Heart left ventricle (tissue), 13 donors: ENCODE results near the gene CKAP5.

Experiments
- POLR2A ChIP-seq, 2 donors: fragments of 450-650 bp; IDR thresholded peaks; one replicate each; pipeline ENCODE4 v1.6.1; 2017; ENCODE audit warnings: antibody characterized with exemption in 2 of 2, mild to moderate bottlenecking in 2 of 2, moderate library complexity in 2 of 2
- TF ChIP-seq, protein P1 (sequence below), 12 donors: fragments of 200-600 bp; sonication (generic) in 4 of 12; IDR thresholded peaks; one replicate each; pipeline versions ENCODE4 v1.5.0 to v1.8.0; 2018 to 2022; ENCODE audit warnings: antibody characterized with exemption in 12 of 12, mild to moderate bottlenecking in 5 of 12
- donor health status: ischemic (EF 13 %, LVEDD 7.1; RV severe dilation, severe dysfunction).
- donor health status: DM: no; HTN: yes; CAD: no.
- donor health status: DM: no; HTN: no; CAD: no.
- donor health status: ischemic (EF 25% LVEDD 6.9; RV normal size, moderate dysfunction).
- donor health status: ischemic (EF 25% LVEDD 5.7; RV mildly dilated, moderate dysfunction).
- donor health status: ischemic (EF 35%, LVEDD 5.7; RV mildly dilated, moderate dysfunction).
- donor health status: nonischemic (EF 11% LVEDD 7.7; RV severe dilation, severe dysfunction).
- donor health status: DM: yes; HTN: yes; CAD: no.
- donor health status: PGD.
- donor health status: ischemic (EF 29% LVEDD 5.4; RV normal size, mild dysfunction).
- donor health status: nonischemic (EF 23%, LVEDD 6.1; RV moderate dilation, normal function).

DNA sequence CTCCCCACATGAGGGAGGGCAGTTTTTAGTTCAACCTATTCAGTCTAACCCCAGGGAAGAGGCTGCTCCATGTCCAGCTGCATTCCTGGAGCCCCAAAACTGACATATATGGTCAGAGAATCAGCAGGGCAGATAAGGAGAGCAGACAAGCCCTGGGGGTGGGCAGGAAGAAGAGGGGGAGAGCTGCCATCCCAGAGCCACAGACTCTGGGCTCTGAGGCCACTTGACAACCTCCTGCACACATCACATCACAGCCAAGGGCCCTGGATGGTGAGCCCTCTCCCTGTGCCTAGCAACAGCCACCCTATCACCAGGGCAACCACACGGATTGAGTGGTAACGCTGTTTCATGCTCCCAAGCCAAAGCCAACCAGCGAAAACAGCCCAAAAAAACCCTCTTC lies 148.8 kb downstream of the CKAP5 start:
- TF ChIP-seq, protein P1, sequence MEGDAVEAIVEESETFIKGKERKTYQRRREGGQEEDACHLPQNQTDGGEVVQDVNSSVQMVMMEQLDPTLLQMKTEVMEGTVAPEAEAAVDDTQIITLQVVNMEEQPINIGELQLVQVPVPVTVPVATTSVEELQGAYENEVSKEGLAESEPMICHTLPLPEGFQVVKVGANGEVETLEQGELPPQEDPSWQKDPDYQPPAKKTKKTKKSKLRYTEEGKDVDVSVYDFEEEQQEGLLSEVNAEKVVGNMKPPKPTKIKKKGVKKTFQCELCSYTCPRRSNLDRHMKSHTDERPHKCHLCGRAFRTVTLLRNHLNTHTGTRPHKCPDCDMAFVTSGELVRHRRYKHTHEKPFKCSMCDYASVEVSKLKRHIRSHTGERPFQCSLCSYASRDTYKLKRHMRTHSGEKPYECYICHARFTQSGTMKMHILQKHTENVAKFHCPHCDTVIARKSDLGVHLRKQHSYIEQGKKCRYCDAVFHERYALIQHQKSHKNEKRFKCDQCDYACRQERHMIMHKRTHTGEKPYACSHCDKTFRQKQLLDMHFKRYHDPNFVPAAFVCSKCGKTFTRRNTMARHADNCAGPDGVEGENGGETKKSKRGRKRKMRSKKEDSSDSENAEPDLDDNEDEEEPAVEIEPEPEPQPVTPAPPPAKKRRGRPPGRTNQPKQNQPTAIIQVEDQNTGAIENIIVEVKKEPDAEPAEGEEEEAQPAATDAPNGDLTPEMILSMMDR (IDR thresholded peaks at IDR 0.05), result no peak
- TF ChIP-seq POLR2A (IDR thresholded peaks at IDR 0.05), result no peak
